Measurements from ENCODE around the gene IL9R.
"Not testable (repeated sequence)": the region's sequence is repeated elsewhere in the genome, so short reads cannot be mapped to it uniquely, and the experiment has no call there.

The IL9R gene

DNA sequence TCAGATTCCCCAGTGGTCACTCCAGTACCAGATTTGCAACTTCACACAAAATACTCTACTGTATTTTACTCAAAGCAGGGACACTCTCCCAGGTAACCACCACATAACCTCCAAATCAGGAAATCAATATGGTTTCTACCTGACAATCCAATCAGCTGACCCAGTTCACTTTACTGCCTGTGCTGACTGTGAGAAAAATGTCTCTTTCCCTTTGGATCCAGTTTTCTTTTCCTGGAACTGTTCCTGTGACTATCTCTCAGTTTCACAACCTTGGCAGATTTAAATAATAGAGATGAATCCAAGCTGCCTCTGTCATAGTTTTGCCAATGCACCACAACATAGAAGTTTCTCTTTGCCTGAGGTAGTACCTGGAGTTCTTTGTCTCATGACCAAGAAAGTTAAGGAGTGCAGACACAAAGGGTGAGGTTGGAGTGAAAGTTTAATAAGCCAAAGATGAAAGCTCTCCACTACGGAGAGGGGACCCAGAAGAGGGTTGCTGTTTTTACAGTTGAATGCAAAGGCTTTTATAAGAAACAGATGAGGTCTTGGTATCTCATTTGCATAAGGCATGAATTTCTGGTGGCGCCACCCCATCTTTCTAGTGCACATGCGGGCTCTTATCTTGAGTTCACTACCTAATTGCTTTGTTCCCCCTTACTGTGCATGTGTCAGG lies 29.7 kb upstream of the IL9R start:
- Histone ChIP-seq H3K36me3 (ENCODE audit: control insufficient read depth in 1 of 2, insufficient read depth in 2 of 2, low read length in 2 of 2) (no peaks in the 10 kb centered on the region), H3K4me3 (ENCODE audit: low read depth in 1 of 2, low read length in 2 of 2) (no peak overlapping the region), H3K9me3 (ENCODE audit: control insufficient read depth in 1 of 2, low read length in 2 of 2) (peaks cover 0 to 16% of the 10 kb centered on the region in 2 donors), H3K27ac (ENCODE audit: low read length) (no peak overlapping the region), H3K27me3 (ENCODE audit: low read depth, low read length) (no peaks in the 10 kb centered on the region), H3K4me1 (ENCODE audit: control insufficient read depth in 1 of 2, insufficient read depth in 2 of 2, low read length in 2 of 2) (no peaks in the 10 kb centered on the region)

DNA sequence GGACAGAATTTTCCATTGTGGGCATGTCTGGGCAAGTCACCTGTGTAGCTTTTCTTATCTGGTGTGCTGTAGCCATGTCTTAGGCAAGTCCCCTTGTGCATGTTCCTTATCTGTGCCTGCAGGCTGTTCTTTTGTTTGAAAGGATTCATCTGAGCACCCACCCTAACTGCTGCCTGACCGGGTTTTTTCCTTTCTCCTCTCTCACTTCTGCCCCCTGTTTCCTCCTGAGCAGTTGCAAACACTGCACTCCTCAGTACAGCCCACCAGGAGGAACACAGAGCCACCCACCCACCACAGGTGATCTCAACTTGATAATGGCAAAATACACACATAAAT lies 29.2 kb upstream of the IL9R start:
- Histone ChIP-seq H3K4me1 (ENCODE audit: control insufficient read depth in 1 of 2, insufficient read depth in 2 of 2, low read length in 2 of 2) (no peaks in the 10 kb centered on the region), H3K4me3 (ENCODE audit: low read depth in 1 of 2, low read length in 2 of 2) (no peak overlapping the region), H3K36me3 (ENCODE audit: control insufficient read depth in 1 of 2, insufficient read depth in 2 of 2, low read length in 2 of 2) (no peaks in the 10 kb centered on the region), H3K27me3 (ENCODE audit: low read depth, low read length) (no peaks in the 10 kb centered on the region), H3K27ac (ENCODE audit: low read length) (no peak overlapping the region), H3K9me3 (ENCODE audit: control insufficient read depth in 1 of 2, low read length in 2 of 2) (peaks cover 0 to 16% of the 10 kb centered on the region in 2 donors)

DNA sequence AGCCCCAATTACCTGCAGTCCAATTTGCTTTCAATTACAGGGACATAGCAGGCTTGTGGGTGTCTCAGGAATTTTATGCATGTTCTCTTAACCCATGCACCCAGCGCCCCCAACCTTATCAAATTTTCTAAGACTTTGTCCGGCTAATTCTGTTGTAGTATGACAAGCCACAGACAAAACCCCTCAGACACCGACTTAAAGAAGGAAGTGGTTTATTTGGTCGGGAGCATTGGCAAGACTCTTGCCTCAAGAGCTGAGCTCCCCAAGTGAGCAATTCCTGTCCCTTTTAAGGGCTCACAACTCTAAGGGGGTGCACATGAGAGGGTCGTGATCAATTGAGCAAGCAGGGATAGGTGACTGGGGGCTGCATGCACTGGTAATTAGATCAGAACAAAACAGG lies 28.7 kb upstream of the IL9R start:
- H3K27me3 ChIP-seq (ENCODE audit: low read depth, low read length): no peaks in the 10 kb centered on the region
- no peaks in the 10 kb centered on the region for H3K36me3 ChIP-seq (ENCODE audit: control insufficient read depth in 1 of 2, insufficient read depth in 2 of 2, low read length in 2 of 2)
- no peak overlapping the region for H3K4me3 ChIP-seq (ENCODE audit: low read depth in 1 of 2, low read length in 2 of 2)
- H3K4me1 ChIP-seq (ENCODE audit: control insufficient read depth in 1 of 2, insufficient read depth in 2 of 2, low read length in 2 of 2): no peaks in the 10 kb centered on the region
- no peak overlapping the region for H3K27ac ChIP-seq (ENCODE audit: low read length)
- H3K9me3 ChIP-seq (ENCODE audit: control insufficient read depth in 1 of 2, low read length in 2 of 2): peaks cover 0 to 11% of the 10 kb centered on the region in 2 donors

DNA sequence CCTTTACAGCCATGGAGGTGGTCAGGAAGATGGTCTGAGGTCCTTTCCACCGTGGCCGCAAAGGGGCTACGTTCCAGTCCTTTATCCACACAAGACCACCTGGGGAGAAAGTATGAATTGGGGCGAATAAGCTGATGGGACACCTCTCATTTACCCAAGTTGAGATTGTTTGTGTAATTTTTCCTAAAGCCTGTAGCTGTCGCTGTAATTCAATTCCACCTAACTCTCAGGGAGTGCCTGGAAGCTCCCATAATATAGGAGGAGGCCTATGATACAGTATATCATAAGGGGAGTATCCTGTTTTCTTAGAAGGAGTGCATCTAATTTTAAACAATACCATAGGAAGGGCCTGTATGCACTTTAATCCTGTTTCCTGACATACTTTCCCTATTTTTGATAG lies 25.8 kb upstream of the IL9R start:
- H3K4me3 ChIP-seq (ENCODE audit: low read depth in 1 of 2, low read length in 2 of 2); H3K27ac ChIP-seq (ENCODE audit: low read length); H3K4me1 ChIP-seq (ENCODE audit: control insufficient read depth in 1 of 2, insufficient read depth in 2 of 2, low read length in 2 of 2); H3K27me3 ChIP-seq (ENCODE audit: low read depth, low read length); H3K9me3 ChIP-seq (ENCODE audit: control insufficient read depth in 1 of 2, low read length in 2 of 2); H3K36me3 ChIP-seq (ENCODE audit: control insufficient read depth in 1 of 2, insufficient read depth in 2 of 2, low read length in 2 of 2): not testable (repeated sequence)

DNA sequence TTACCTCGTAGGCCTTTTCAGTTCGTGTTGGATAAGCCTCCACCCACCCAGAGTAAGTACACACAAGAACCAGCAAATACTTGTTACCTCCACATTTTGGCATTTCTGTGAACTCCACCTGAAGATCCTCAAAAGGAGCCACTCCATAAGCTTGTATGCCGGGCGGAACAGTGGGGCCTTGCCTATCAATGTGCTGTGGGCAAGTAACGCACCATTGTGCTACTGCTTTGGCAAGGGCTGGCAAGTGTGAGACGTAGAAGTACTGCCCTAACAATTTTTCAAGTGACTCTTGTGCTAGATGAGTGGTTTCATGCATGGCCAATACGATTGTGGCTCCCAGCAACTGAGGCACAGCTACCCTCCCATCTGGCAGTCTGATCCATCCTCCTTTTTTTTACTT lies 25.3 kb upstream of the IL9R start:
- not testable (repeated sequence) for H3K4me3 ChIP-seq (ENCODE audit: low read depth in 1 of 2, low read length in 2 of 2); H3K27ac ChIP-seq (ENCODE audit: low read length)

DNA sequence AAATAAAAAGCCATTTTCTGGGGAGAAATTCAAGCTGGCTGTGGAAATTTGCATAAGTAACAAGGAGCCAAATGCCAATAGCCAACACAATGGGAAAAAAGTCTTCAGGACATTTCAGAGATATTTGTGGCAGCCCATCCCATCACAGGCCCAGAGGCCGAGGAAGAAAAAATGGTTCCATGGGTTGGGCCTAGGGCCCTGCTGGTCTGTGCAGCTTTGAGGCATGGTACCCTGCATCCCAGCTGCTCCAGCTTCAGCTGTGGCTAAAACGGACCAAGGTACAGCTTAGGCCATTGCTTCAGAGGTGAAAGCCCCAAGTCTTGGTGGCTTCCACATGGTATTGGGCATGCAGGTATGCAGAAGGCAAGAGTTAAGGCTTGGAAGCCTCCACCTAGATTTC lies 14.2 kb upstream of the IL9R start:
- no peaks in the 10 kb centered on the region for H3K27me3 ChIP-seq (ENCODE audit: low read depth, low read length)
- H3K4me3 ChIP-seq (ENCODE audit: low read depth in 1 of 2, low read length in 2 of 2): no peak overlapping the region
- no peaks in the 10 kb centered on the region for H3K36me3 ChIP-seq (ENCODE audit: control insufficient read depth in 1 of 2, insufficient read depth in 2 of 2, low read length in 2 of 2)
- H3K4me1 ChIP-seq (ENCODE audit: control insufficient read depth in 1 of 2, insufficient read depth in 2 of 2, low read length in 2 of 2): no peaks in the 10 kb centered on the region
- H3K27ac ChIP-seq (ENCODE audit: low read length): no peak overlapping the region
- peaks cover 0 to 8% of the 10 kb centered on the region in 2 donors for H3K9me3 ChIP-seq (ENCODE audit: control insufficient read depth in 1 of 2, low read length in 2 of 2)

More for the DNA sequence above, 25.3 kb upstream of the IL9R start:
- H3K9me3 ChIP-seq (ENCODE audit: control insufficient read depth in 1 of 2, low read length in 2 of 2); H3K36me3 ChIP-seq (ENCODE audit: control insufficient read depth in 1 of 2, insufficient read depth in 2 of 2, low read length in 2 of 2); H3K4me1 ChIP-seq (ENCODE audit: control insufficient read depth in 1 of 2, insufficient read depth in 2 of 2, low read length in 2 of 2); H3K27me3 ChIP-seq (ENCODE audit: low read depth, low read length): not testable (repeated sequence)

DNA sequence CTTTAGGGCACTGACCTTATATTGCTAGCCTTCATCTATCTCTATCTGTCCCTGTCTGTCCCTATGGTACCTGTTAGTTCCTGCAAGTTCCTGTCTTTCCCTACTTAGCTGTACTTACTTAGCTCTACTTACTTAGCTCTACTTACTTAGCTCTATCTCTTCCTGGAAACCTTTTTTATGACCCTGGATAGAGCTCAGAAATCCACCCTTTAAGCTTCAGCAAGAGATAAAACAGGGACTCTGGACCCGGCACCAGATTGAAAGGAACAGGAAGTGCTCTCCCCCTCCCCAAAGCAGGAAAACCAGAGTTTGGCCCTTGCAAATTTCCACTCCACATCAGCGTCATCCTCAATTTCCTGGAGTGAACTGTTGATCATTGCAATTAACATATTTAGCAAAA lies 12.3 kb upstream of the IL9R start:
- H3K27me3 ChIP-seq (ENCODE audit: low read depth, low read length): no peaks in the 10 kb centered on the region
- H3K27ac ChIP-seq (ENCODE audit: low read length): no peak overlapping the region
- no peaks in the 10 kb centered on the region for H3K4me1 ChIP-seq (ENCODE audit: control insufficient read depth in 1 of 2, insufficient read depth in 2 of 2, low read length in 2 of 2)
- H3K9me3 ChIP-seq (ENCODE audit: control insufficient read depth in 1 of 2, low read length in 2 of 2): peaks cover 0 to 8% of the 10 kb centered on the region in 2 donors
- no peaks in the 10 kb centered on the region for H3K36me3 ChIP-seq (ENCODE audit: control insufficient read depth in 1 of 2, insufficient read depth in 2 of 2, low read length in 2 of 2)
- H3K4me3 ChIP-seq (ENCODE audit: low read depth in 1 of 2, low read length in 2 of 2): no peak overlapping the region

DNA sequence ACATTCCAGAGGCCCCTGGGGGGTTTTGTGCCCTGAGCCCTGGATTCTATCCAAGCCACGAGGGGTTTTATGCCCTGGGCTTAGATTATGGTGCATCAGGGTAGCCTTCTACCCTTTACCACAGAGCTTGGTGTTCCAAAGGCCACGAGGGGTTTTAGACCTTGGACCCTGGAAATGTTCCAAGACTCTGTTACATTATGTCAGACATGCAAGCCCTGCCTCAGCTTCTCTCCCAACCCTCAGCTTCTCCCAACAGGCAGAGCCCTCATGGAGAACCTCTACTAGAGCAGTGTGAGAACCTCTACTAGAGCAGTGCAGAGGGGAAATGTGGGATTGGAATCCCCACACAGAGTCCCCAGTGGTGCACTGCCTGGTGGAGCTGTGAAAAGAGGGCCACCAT lies 10.5 kb upstream of the IL9R start:
- not testable (repeated sequence) for H3K4me1 ChIP-seq (ENCODE audit: control insufficient read depth in 1 of 2, insufficient read depth in 2 of 2, low read length in 2 of 2)

DNA sequence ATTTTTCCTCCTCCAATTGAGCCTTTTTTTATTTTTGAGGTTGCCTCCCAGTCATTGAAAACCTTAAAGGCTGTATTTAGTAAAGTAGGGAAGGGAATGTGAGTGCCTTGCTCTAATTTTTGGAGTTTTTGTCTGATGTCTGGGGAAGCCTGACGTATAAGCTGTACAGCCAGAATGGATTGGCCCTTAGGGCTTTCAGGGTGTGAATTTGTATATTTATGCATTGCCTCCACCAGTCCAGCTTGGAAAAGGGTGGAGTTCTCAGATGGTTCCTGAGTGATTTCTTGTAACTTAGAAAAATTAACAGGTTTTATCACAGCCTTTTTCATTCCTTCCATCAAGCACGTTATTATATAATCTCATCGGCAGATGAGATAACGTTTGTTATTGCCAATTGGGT lies 8.6 kb upstream of the IL9R start:
- H3K4me3 ChIP-seq (ENCODE audit: low read depth in 1 of 2, low read length in 2 of 2): no peak overlapping the region
- no peak overlapping the region for H3K27ac ChIP-seq (ENCODE audit: low read length)
- H3K27me3 ChIP-seq (ENCODE audit: low read depth, low read length): no peaks in the 10 kb centered on the region
- peaks cover 0 to 2% of the 10 kb centered on the region in 2 donors for H3K9me3 ChIP-seq (ENCODE audit: control insufficient read depth in 1 of 2, low read length in 2 of 2)
- H3K4me1 ChIP-seq (ENCODE audit: control insufficient read depth in 1 of 2, insufficient read depth in 2 of 2, low read length in 2 of 2): no peaks in the 10 kb centered on the region
- no peaks in the 10 kb centered on the region for H3K36me3 ChIP-seq (ENCODE audit: control insufficient read depth in 1 of 2, insufficient read depth in 2 of 2, low read length in 2 of 2)

More for the DNA sequence above, 10.5 kb upstream of the IL9R start:
- not testable (repeated sequence) for H3K27ac ChIP-seq (ENCODE audit: low read length); H3K4me3 ChIP-seq (ENCODE audit: low read depth in 1 of 2, low read length in 2 of 2); H3K9me3 ChIP-seq (ENCODE audit: control insufficient read depth in 1 of 2, low read length in 2 of 2); H3K36me3 ChIP-seq (ENCODE audit: control insufficient read depth in 1 of 2, insufficient read depth in 2 of 2, low read length in 2 of 2); H3K27me3 ChIP-seq (ENCODE audit: low read depth, low read length)

DNA sequence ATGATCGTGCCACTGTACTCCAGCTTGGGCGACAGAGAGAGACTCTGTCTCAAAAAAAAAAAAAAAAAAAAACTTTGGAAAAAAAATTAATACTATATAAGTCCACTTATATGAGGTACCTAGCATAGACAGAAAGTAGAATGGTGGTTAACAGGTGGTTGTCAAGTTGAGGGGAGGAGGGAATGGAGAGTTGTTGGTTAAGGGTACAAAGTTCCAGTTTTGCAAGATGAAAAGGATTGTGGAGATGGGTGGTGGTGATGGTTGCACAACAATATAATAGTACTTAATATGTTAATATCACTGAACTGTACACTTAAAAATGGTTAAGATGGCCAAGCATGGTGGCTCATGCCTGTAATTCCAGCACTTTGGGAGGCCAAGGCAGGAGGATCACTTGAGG lies 4.1 kb upstream of the IL9R start:
- Histone ChIP-seq H3K27ac (ENCODE audit: low read length) (no peak overlapping the region), H3K36me3 (ENCODE audit: control insufficient read depth in 1 of 2, insufficient read depth in 2 of 2, low read length in 2 of 2) (no peaks in the 10 kb centered on the region), H3K9me3 (ENCODE audit: control insufficient read depth in 1 of 2, low read length in 2 of 2) (no peaks in the 10 kb centered on the region), H3K4me1 (ENCODE audit: control insufficient read depth in 1 of 2, insufficient read depth in 2 of 2, low read length in 2 of 2) (no peaks in the 10 kb centered on the region), H3K27me3 (ENCODE audit: low read depth, low read length) (no peaks in the 10 kb centered on the region), H3K4me3 (ENCODE audit: low read depth in 1 of 2, low read length in 2 of 2) (no peak overlapping the region)

DNA sequence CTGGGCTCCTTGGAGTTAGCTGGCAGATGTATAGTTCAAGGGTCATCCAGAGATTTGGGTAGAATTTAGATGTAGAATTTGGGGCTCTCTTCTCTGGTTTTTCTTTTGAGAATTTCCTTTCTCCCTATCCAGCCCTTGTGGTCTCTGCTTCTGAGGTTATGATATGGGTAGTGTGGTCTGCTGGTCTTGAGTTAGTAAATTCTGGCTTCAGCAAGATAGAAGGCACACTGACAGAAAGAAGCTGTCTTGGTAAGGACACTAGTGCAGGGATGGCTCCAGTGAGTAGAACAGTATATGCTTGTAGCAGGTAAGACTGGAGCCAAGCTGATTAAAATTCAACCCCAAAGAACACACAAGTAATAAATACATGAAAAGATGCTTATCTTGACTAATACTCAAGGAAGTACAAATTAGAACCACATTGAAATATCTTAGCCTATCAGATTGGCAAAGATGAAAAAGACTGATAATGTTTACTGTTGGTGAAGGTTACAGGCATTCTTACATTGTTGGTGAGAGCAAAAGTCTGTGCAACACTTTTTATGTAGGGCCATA lies 2.1 kb upstream of the IL9R start:
- no peaks in the 10 kb centered on the region for H3K36me3 ChIP-seq (ENCODE audit: control insufficient read depth in 1 of 2, insufficient read depth in 2 of 2, low read length in 2 of 2)
- H3K9me3 ChIP-seq (ENCODE audit: control insufficient read depth in 1 of 2, low read length in 2 of 2): no peaks in the 10 kb centered on the region
- no peaks in the 10 kb centered on the region for H3K27me3 ChIP-seq (ENCODE audit: low read depth, low read length)
- no peak overlapping the region for H3K4me3 ChIP-seq (ENCODE audit: low read depth in 1 of 2, low read length in 2 of 2)
- H3K27ac ChIP-seq (ENCODE audit: low read length): no peak overlapping the region
- H3K4me1 ChIP-seq (ENCODE audit: control insufficient read depth in 1 of 2, insufficient read depth in 2 of 2, low read length in 2 of 2): no peaks in the 10 kb centered on the region

DNA sequence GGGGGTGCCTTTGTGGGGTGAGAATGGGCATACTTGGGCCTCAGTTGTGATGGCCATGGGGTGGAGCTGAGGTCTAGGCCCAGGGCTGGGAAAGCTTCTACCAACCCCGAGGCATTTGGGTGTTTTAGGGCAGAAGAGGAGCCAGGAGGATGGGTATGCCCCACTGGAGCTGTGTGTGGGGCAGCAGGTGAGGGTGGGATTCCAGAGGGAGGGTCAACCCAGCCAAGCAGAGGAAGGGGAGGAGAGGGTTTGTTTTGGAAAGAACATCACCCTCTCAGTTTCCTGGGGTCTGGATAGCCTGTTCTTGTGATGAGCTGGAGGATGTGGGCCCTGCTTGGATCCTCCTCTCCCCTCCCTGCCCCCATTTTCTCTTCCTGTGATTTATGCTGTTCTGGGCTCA lies 620 bp downstream of the IL9R start:
- no peaks in the 10 kb centered on the region for H3K27me3 ChIP-seq (ENCODE audit: low read depth, low read length)
- H3K36me3 ChIP-seq (ENCODE audit: control insufficient read depth in 1 of 2, insufficient read depth in 2 of 2, low read length in 2 of 2): no peaks in the 10 kb centered on the region
- H3K4me3 ChIP-seq (ENCODE audit: low read depth in 1 of 2, low read length in 2 of 2): no peak overlapping the region
- no peaks in the 10 kb centered on the region for H3K4me1 ChIP-seq (ENCODE audit: control insufficient read depth in 1 of 2, insufficient read depth in 2 of 2, low read length in 2 of 2)
- H3K9me3 ChIP-seq (ENCODE audit: control insufficient read depth in 1 of 2, low read length in 2 of 2): no peaks in the 10 kb centered on the region
- H3K27ac ChIP-seq (ENCODE audit: low read length): no peak overlapping the region

All from muscle layer of duodenum (tissue), 2 donors.